GM06990 (cell line): Measurements from ENCODE around the gene GABRB2.

ENCODE experiments used
- DNase-seq: peaks from one replicate; pipeline ENCODE4 v3.0.0-alpha.2; 2011; ENCODE audit not compliant: insufficient read length; ENCODE audit errors: extremely low read depth
- H3K27me3 ChIP-seq: replicated peaks from 2 replicates; pipeline ENCODE4 v1.6.0; 2011; ENCODE audit warnings: low read length; ENCODE audit not compliant: control insufficient read depth, insufficient read depth
- H3K36me3 ChIP-seq: 2 replicates; pipeline ENCODE4 v1.5.1; 2011; ENCODE audit warnings: low read length; ENCODE audit not compliant: control insufficient read depth, insufficient read depth
- H3K4me3 ChIP-seq: replicated peaks from 2 replicates; pipeline ENCODE4 v1.5.1; 2011; ENCODE audit warnings: low read depth, mild to moderate bottlenecking, control low read depth, low read length
- TF ChIP-seq, protein P1 (sequence below): IDR thresholded peaks from 2 replicates; pipeline ENCODE4 v1.5.1; 2011; ENCODE audit warnings: low read length, control low read depth, mild to moderate bottlenecking, inconsistent platforms; ENCODE audit not compliant: insufficient read depth, poor library complexity, severe bottlenecking

GABRB2 gene

DNA sequence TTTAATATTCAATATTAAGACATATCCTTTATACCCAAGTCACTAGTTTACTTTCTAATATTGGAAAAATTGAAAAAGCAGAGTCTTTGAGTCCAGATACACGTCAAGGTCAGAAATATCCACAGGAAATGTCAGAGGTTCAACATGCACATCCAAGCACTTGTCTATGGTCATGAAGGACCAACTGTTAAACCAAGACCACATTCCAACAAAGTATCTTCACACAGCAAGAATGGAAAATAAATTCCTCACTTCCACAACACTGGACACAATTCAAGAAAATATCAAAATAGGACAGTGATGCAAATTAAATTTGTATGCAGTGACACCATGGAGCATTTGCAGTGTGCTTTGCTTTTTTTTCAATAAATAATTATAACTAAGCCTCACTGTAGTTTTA, 142.5 kb downstream of the GABRB2 start:
- DNase-seq: no peak
- no peaks in the 10 kb centered on the region for H3K27me3 ChIP-seq
- no peaks in the 10 kb centered on the region for H3K36me3 ChIP-seq
- no peak overlapping the region for H3K4me3 ChIP-seq
- TF ChIP-seq, protein P1, sequence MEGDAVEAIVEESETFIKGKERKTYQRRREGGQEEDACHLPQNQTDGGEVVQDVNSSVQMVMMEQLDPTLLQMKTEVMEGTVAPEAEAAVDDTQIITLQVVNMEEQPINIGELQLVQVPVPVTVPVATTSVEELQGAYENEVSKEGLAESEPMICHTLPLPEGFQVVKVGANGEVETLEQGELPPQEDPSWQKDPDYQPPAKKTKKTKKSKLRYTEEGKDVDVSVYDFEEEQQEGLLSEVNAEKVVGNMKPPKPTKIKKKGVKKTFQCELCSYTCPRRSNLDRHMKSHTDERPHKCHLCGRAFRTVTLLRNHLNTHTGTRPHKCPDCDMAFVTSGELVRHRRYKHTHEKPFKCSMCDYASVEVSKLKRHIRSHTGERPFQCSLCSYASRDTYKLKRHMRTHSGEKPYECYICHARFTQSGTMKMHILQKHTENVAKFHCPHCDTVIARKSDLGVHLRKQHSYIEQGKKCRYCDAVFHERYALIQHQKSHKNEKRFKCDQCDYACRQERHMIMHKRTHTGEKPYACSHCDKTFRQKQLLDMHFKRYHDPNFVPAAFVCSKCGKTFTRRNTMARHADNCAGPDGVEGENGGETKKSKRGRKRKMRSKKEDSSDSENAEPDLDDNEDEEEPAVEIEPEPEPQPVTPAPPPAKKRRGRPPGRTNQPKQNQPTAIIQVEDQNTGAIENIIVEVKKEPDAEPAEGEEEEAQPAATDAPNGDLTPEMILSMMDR: no peak

DNA sequence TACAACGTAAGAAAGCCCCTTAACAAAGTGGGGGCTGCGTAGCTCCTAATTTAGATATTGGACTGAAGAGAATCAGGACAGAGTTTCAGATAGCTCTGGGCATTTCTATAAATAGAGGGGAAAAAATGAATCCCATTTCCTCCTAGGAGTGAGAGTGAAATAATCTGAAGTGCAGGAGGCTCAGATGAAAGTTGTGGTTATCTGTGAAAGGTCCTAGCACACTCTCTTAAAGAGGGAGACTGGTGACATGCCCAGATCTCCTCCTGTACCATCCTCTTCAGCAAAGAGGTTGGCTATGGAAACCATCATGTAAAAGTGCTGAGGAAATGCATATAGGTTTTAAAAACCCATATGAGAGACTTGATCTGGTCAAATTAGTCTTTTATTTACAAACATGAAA, 143.4 kb downstream of the GABRB2 start:
- TF ChIP-seq, protein P1: no peak
- H3K27me3 ChIP-seq: no peaks in the 10 kb centered on the region
- no peaks in the 10 kb centered on the region for H3K36me3 ChIP-seq
- H3K4me3 ChIP-seq: no peak overlapping the region
- no peak for DNase-seq

DNA sequence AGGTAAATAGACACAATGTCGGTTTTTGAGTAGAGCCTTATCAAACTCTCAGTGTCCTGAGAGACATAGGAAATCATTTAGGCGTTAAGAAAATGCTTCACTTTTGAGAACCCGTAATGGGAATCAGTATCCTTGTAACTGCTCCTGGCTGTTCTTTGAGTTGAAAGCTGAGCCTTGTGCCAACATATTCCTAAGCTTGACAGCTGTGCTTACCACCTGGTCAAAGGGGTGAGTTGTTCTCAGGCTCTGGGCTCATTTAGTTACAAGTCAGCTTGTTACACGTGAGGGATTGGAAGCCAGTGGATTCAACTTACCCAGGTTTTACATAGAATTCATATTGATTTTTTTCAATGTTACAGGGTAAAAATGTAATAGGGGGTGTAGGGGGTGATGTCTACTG, 145.9 kb downstream of the GABRB2 start:
- no peak overlapping the region for H3K4me3 ChIP-seq
- no peaks in the 10 kb centered on the region for H3K27me3 ChIP-seq
- no peaks in the 10 kb centered on the region for H3K36me3 ChIP-seq
- DNase-seq: no peak
- TF ChIP-seq, protein P1: no peak

DNA sequence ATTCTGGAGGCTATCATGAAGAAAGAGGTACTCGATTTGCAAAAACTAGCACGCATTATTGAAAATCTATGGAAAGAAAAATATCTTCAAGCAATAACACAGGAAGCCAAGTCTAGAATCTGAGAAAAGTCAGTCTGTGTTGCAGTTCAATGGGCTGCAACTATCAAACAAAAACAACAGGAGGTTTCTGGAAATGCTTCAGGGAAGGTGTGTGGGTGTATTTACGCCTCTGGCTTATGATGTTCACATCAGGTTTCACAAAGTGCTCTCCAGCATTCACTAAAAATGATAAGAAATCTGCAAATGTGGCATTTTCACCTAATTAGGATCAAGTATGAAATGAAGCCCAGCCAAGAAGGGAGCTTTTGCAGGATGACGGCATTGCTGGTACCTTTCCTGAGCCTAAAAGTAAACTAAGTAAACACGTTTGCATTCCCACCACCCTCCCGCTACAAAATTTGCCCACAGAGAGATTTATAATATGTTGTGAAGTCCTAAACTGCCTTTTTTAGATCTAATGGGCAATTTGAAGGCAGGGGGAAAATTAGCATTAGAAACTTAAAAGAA, 146.4 kb downstream of the GABRB2 start:
- TF ChIP-seq, protein P1: no peak
- Histone ChIP-seq H3K36me3 (no peaks in the 10 kb centered on the region), H3K27me3 (no peaks in the 10 kb centered on the region), H3K4me3 (no peak overlapping the region)
- no peak for DNase-seq

DNA sequence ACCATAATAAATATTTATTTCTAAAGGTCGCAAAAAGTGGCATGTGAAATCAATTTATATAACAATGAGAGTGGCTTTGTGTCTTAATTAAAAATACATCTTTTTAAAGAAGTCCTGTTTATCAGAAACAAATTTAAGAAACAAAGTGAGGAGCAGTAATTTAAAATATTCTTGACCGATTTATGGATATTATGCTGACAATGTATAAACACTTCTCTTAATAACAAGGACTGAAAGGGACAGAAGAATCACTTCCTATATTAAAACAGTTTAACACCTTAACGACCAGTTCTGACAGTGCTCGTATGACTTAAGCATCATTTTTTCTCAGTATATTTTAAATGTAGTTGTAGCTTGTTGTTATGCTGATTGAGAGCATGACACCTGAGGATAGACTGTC, 149.1 kb downstream of the GABRB2 start:
- TF ChIP-seq, protein P1: no peak
- H3K4me3 ChIP-seq: no peak overlapping the region
- H3K27me3 ChIP-seq: no peaks in the 10 kb centered on the region
- DNase-seq: no peak
- no peaks in the 10 kb centered on the region for H3K36me3 ChIP-seq

DNA sequence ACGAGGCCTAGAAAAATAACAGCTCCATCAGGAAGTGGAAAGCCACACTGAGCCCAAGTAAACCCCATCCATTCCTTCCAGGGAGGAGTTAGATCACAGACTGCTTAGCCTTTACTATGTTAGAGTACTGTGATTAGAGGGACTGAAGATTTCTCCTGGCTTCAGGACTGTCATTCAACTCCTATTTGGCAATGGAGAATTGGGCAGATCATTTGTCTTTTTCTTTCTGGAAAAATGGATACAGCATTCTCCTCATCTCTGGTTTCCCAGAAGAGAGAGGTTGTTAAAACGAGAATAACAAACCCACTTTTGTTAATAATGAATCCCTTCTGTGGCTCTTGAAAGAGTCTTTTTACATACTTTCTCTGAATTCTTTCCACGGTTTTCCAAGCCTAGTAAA, 150.4 kb downstream of the GABRB2 start:
- no peaks in the 10 kb centered on the region for H3K27me3 ChIP-seq
- TF ChIP-seq, protein P1: no peak
- H3K4me3 ChIP-seq: no peak overlapping the region
- no peak for DNase-seq
- H3K36me3 ChIP-seq: no peaks in the 10 kb centered on the region
